ENCODE measurements around the gene PRTN3. TPM values are rescaled to one million over a fixed set of nuclear protein-coding genes. Genes with fewer than 3 reads are reported as not detected.
A peak's percentile ranks its signal among the peaks of the same experiment; 100 is the strongest.

PRTN3 gene
- total RNA-seq, 1 donor from 2014 or later: 0.23 TPM

DNA sequence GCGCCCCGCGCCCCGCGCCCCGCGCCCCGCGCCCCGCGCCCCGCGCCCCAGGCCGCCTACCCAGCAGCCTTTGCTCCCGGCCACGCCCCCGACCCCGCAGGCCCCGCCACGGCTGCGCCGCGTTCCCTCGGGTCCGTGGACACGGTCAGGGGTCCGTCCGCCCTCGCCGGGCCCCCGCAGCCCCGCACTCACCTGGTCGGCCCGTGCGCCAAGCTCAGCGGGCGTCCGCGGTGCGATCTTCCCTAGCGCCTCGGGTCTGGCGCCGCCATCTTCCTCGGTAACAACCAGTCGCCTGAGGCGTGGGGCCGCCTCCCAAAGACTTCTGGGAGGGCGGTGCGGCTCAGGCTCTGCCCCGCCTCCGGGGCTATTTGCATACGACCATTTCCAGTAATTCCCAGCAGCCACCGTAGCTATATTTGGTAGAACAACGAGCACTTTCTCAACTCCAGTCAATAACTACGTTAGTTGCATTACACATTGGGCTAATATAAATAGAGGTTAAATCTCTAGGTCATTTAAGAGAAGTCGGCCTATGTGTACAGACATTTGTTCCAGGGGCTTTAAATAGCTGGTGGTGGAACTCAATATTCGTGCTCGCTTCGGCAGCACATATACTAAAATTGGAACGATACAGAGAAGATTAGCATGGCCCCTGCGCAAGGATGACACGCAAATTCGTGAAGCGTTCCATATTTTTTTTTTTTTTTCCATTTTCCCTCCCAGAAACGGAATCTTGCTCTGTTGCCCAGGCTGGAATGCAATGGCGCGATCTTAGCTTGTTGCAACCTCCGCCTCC lies 52.3 kb downstream of the PRTN3 start, which contains the start of the genes MED16 and RNU6-9:
Gene MED16 (minus strand): TSS at position 294 of the 796 bp plus-strand sequence. CDS start 2,056 bp downstream, outside the sequence.
Gene RNU6-9 (plus strand): TSS at position 591 of the 796 bp plus-strand sequence.
- peak; percentile 97 for ATAC-seq
- DNase-seq (ENCODE audit: low spot score): peak; percentile 90

GRCh38 chr19:896434-896833 lies 55.6 kb downstream of the PRTN3 start:
- no peak for DNase-seq (ENCODE audit: low spot score)
- ATAC-seq: no peak

DNA sequence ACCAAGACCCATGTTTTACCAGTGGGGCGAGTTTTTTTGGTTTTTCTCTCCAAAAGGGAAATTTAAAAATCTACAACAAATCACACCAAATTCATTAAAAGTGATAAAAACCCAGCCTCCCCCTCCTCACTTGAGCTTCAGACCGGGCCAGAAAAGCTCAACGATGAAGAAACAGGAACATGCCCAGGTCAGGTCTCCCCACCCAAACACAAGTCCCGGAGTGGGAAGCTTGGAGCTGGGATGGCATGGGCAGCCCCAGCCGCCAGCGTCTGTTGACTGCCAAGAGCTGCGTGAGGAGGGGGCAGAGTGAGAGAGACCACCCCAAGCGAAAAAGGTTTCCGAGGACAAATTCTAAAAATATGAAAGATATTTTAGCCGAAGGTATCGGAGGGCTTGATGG lies 56.2 kb downstream of the PRTN3 start:
- ATAC-seq (no peak), DNase-seq (ENCODE audit: low spot score) (no peak)

GRCh38 chr19:897442-898039 lies 56.7 kb downstream of the PRTN3 start:
- ATAC-seq: no peak
- DNase-seq (ENCODE audit: low spot score): no peak

Other genes with a start within 250 kb of the PRTN3 start
- 51.8 TPM for gene POLRMT, start 207.5 kb upstream of the PRTN3 start, total RNA-seq
- 0.30 TPM for gene FGF22, start 201.1 kb upstream of the PRTN3 start, total RNA-seq
- gene RNF126, start 177.8 kb upstream of the PRTN3 start, total RNA-seq: 22.2 TPM
- 4.3 TPM for gene FSTL3, start 164.6 kb upstream of the PRTN3 start, total RNA-seq
- gene PRSS57, start 145.5 kb upstream of the PRTN3 start, total RNA-seq: not detected
- 6.6 TPM for gene PALM, start 132.1 kb upstream of the PRTN3 start, total RNA-seq
- 0.18 TPM for gene MISP, start 89.9 kb upstream of the PRTN3 start, total RNA-seq
- 115 TPM for gene PTBP1, start 43.5 kb upstream of the PRTN3 start, total RNA-seq
- not detected for gene PLPPR3, start 19.0 kb upstream of the PRTN3 start, total RNA-seq
- 0.60 TPM for gene AZU1, start 13.2 kb upstream of the PRTN3 start, total RNA-seq
- gene ELANE, start 11.3 kb downstream of the PRTN3 start, total RNA-seq: 0.58 TPM
- 6.1 TPM for gene CFD, start 18.7 kb downstream of the PRTN3 start, total RNA-seq
- gene MED16, start 52.2 kb downstream of the PRTN3 start, total RNA-seq: 36.3 TPM
- not detected for gene RNU6-9, start 52.5 kb downstream of the PRTN3 start, total RNA-seq
- 20.9 TPM for gene R3HDM4, start 72.2 kb downstream of the PRTN3 start, total RNA-seq
- gene KISS1R, start 76.3 kb downstream of the PRTN3 start, total RNA-seq: not detected
- gene ARID3A, start 85.0 kb downstream of the PRTN3 start, total RNA-seq: 3.6 TPM
- gene WDR18, start 143.3 kb downstream of the PRTN3 start, total RNA-seq: 34.7 TPM
- not detected for gene GRIN3B, start 159.4 kb downstream of the PRTN3 start, total RNA-seq
- gene TMEM259, start 180.1 kb downstream of the PRTN3 start, total RNA-seq: 117 TPM
- gene RNU6-2, start 180.5 kb downstream of the PRTN3 start, total RNA-seq: not detected
- 23.2 TPM for gene CNN2, start 185.6 kb downstream of the PRTN3 start, total RNA-seq
- 10.4 TPM for gene ABCA7, start 199.1 kb downstream of the PRTN3 start, total RNA-seq
- 5.1 TPM for gene ARHGAP45, start 226.2 kb downstream of the PRTN3 start, total RNA-seq

Data from left lobe of liver (tissue), 2 donors.